HepG2 (cell line): Measurements from ENCODE around the gene LCN2. TPM values are rescaled to one million over a fixed set of nuclear protein-coding genes. Genes with fewer than 3 reads are reported as not detected.
A peak's percentile ranks its signal among the peaks of the same experiment; 100 is the strongest.

Source experiments
- FOXJ3 ChIP-seq: sonication (generic); formaldehyde crosslinking; IDR thresholded peaks from 2 replicates; pipeline ENCODE4 v1.4.0; 2020; ENCODE audit warnings: missing genetic modification reagents, mild to moderate bottlenecking, borderline replicate concordance
- HNRNPH1 ChIP-seq: fragments of 200-400 bp; formaldehyde crosslinking; optimal IDR thresholded peaks from 2 replicates; pipeline ENCODE3; 2017; ENCODE audit warnings: mild to moderate bottlenecking, low read depth, low read length
- NFATC3 ChIP-seq: sonication (generic); formaldehyde crosslinking; IDR thresholded peaks from 2 replicates; pipeline ENCODE4 v1.5.1; 2020; ENCODE audit warnings: mild to moderate bottlenecking, missing genetic modification reagents
- RXRB ChIP-seq: IDR thresholded peaks from 2 replicates; pipeline ENCODE4 v1.6.1; 2016; ENCODE audit warnings: borderline replicate concordance, missing genetic modification reagents, missing compliant biosample characterization
- ZNF451 ChIP-seq: sonication (generic); formaldehyde crosslinking; IDR thresholded peaks from 2 replicates; pipeline ENCODE4 v1.5.0; 2020; ENCODE audit warnings: mild to moderate bottlenecking, missing genetic modification reagents
- ZNF678 ChIP-seq: sonication (generic); formaldehyde crosslinking; IDR thresholded peaks from 2 replicates; pipeline ENCODE4 v1.4.0; 2020; ENCODE audit warnings: mild to moderate bottlenecking, missing genetic modification reagents
- ZNF816 ChIP-seq: sonication (generic); formaldehyde crosslinking; IDR thresholded peaks from 2 replicates; pipeline ENCODE4 v1.8.0; 2022; ENCODE audit warnings: missing genetic modification reagents, mild to moderate bottlenecking, borderline replicate concordance
- polyA plus RNA-seq, 8 experiments: library from polyadenylated mRNA; depleted of rRNA in 3 of 8; stranded (reverse) in 7 of 8; unstranded in 1 of 8; fragments of >200 nt; fragmentation: Illumina TruSeq in 4 of 8; extraction: Trizol in 4 of 8; gene quantifications; 2 replicates each; pipeline versions ENCODE4 v1.2.1 to v1.2.3, GENCODE V29; 2011 to 2016; ENCODE audit warnings: low read depth in 4 of 8, missing spikeins in 1 of 8, mixed read lengths in 1 of 8; ENCODE audit not compliant: insufficient read depth in 1 of 8
- total RNA-seq, 5 experiments: library from RNA; depleted of rRNA; stranded (reverse); fragments of >200 nt; fragmentation: Illumina TruSeq; extraction: Trizol; gene quantifications; 2 replicates each; pipeline ENCODE4 v1.2.3, GENCODE V29; 2016; ENCODE audit warnings: low read depth in 1 of 5
- TF ChIP-seq, protein P1 (sequence below), 2 experiments: sonication (generic) in 1 of 2; formaldehyde crosslinking in 1 of 2; IDR thresholded peaks; 2 replicates each; pipeline versions ENCODE4 v1.4.0 to v1.6.1; 2016 to 2020; ENCODE audit warnings: borderline replicate concordance in 1 of 2, low read depth in 1 of 2, mild to moderate bottlenecking in 1 of 2, missing genetic modification reagents in 1 of 2
- TF ChIP-seq, protein P2 (sequence below): sonication (generic); formaldehyde crosslinking; IDR thresholded peaks from 2 replicates; pipeline ENCODE4 v1.4.0; 2020; ENCODE audit warnings: mild to moderate bottlenecking, missing genetic modification reagents
- TF ChIP-seq, protein P3 (sequence below): sonication (generic); formaldehyde crosslinking; IDR thresholded peaks from 2 replicates; pipeline ENCODE4 v1.5.1; 2020; ENCODE audit warnings: mild to moderate bottlenecking, missing genetic modification reagents, borderline replicate concordance
- TF ChIP-seq, protein P4 (sequence below): sonication (generic); formaldehyde crosslinking; IDR thresholded peaks from 2 replicates; pipeline ENCODE4 v1.4.0; 2020; ENCODE audit warnings: missing genetic modification reagents
- TF ChIP-seq, protein P5 (sequence below): sonication (generic); formaldehyde crosslinking; IDR thresholded peaks from 2 replicates; pipeline ENCODE4 v1.4.0; 2020; ENCODE audit warnings: mild to moderate bottlenecking, missing genetic modification reagents, borderline replicate concordance

The LCN2 gene
- total and polyA plus RNA-seq, 2 of the 13 experiments (the other 11 are each of a cell fraction or from before 2014, with no cell fraction given), result 0.38 to 1.4 TPM

DNA sequence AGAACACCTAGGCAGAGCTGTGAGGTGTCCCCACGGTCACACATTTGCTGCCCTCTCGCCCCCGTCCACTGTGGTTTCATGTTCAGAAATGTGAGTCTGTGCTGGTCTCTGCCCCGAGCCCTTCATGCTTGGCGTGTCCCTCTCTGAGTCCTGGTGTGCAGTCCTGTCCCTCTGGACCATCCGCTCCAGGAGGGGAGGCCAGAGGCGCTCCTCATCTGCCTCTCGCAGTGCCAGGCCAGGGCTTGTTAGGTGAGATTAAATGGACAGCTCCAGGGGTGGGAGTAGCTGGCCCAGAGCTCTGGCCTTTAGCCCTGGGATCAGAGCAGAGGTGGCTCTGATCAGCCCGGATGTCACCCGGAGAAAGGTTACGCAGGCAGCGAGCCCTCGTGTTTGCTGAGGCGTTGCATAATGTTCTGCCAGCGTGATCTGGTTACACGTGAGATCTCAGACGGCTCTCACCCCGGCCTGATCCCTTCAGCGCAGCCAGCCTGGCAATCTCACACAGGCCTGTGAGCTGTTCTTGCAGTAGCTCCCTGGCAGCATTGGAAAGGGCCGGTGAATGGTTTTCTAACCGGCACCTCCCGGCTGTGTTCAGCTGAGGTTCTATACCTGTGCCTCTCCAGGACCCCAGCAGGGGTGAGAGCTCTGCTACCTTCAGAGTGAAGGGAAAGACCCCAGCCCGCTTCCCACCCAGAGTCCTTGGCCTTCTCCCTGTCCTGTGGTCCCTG is 46.2 kb upstream of the LCN2 start (continued):
- TF ChIP-seq, protein P1, sequence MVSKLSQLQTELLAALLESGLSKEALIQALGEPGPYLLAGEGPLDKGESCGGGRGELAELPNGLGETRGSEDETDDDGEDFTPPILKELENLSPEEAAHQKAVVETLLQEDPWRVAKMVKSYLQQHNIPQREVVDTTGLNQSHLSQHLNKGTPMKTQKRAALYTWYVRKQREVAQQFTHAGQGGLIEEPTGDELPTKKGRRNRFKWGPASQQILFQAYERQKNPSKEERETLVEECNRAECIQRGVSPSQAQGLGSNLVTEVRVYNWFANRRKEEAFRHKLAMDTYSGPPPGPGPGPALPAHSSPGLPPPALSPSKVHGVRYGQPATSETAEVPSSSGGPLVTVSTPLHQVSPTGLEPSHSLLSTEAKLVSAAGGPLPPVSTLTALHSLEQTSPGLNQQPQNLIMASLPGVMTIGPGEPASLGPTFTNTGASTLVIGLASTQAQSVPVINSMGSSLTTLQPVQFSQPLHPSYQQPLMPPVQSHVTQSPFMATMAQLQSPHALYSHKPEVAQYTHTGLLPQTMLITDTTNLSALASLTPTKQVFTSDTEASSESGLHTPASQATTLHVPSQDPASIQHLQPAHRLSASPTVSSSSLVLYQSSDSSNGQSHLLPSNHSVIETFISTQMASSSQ (IDR thresholded peaks at IDR 0.05; ENCODE audit: low read depth), result peak; percentile 59; the same call in 1 of the 2 replicates
- TF ChIP-seq, protein P1 (CRISPR knock-in tag; IDR thresholded peaks at IDR 0.05; ENCODE audit: borderline replicate concordance), result peak; percentile 90
- TF ChIP-seq, protein P2, sequence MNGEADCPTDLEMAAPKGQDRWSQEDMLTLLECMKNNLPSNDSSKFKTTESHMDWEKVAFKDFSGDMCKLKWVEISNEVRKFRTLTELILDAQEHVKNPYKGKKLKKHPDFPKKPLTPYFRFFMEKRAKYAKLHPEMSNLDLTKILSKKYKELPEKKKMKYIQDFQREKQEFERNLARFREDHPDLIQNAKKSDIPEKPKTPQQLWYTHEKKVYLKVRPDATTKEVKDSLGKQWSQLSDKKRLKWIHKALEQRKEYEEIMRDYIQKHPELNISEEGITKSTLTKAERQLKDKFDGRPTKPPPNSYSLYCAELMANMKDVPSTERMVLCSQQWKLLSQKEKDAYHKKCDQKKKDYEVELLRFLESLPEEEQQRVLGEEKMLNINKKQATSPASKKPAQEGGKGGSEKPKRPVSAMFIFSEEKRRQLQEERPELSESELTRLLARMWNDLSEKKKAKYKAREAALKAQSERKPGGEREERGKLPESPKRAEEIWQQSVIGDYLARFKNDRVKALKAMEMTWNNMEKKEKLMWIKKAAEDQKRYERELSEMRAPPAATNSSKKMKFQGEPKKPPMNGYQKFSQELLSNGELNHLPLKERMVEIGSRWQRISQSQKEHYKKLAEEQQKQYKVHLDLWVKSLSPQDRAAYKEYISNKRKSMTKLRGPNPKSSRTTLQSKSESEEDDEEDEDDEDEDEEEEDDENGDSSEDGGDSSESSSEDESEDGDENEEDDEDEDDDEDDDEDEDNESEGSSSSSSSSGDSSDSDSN, result peak; percentile 82
- peak; percentile 99 for TF ChIP-seq RXRB (CRISPR knock-in tag)
- TF ChIP-seq ZNF678 (CRISPR knock-in tag), result peak; percentile 82
- TF ChIP-seq ZNF451 (CRISPR knock-in tag), result peak; percentile 97
- TF ChIP-seq HNRNPH1, result no peak
- no peak for TF ChIP-seq NFATC3 (CRISPR knock-in tag)
- TF ChIP-seq, protein P3, sequence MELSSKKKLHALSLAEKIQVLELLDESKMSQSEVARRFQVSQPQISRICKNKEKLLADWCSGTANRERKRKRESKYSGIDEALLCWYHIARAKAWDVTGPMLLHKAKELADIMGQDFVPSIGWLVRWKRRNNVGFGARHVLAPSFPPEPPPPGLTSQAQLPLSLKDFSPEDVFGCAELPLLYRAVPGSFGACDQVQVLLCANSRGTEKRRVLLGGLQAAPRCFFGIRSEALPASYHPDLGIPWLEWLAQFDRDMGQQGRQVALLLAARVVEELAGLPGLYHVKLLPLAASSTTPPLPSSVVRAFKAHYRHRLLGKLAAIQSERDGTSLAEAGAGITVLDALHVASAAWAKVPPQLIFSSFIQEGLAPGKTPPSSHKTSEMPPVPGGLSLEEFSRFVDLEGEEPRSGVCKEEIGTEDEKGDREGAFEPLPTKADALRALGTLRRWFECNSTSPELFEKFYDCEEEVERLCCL, result peak; percentile 82; the same call in 1 of the 2 replicates
- TF ChIP-seq, protein P4, sequence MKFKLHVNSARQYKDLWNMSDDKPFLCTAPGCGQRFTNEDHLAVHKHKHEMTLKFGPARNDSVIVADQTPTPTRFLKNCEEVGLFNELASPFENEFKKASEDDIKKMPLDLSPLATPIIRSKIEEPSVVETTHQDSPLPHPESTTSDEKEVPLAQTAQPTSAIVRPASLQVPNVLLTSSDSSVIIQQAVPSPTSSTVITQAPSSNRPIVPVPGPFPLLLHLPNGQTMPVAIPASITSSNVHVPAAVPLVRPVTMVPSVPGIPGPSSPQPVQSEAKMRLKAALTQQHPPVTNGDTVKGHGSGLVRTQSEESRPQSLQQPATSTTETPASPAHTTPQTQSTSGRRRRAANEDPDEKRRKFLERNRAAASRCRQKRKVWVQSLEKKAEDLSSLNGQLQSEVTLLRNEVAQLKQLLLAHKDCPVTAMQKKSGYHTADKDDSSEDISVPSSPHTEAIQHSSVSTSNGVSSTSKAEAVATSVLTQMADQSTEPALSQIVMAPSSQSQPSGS, result peak; percentile 97
- no peak for TF ChIP-seq ZNF816 (CRISPR knock-in tag)
- TF ChIP-seq FOXJ3 (CRISPR knock-in tag), result no peak; the same call in 1 of the 2 replicates
- TF ChIP-seq, protein P5, sequence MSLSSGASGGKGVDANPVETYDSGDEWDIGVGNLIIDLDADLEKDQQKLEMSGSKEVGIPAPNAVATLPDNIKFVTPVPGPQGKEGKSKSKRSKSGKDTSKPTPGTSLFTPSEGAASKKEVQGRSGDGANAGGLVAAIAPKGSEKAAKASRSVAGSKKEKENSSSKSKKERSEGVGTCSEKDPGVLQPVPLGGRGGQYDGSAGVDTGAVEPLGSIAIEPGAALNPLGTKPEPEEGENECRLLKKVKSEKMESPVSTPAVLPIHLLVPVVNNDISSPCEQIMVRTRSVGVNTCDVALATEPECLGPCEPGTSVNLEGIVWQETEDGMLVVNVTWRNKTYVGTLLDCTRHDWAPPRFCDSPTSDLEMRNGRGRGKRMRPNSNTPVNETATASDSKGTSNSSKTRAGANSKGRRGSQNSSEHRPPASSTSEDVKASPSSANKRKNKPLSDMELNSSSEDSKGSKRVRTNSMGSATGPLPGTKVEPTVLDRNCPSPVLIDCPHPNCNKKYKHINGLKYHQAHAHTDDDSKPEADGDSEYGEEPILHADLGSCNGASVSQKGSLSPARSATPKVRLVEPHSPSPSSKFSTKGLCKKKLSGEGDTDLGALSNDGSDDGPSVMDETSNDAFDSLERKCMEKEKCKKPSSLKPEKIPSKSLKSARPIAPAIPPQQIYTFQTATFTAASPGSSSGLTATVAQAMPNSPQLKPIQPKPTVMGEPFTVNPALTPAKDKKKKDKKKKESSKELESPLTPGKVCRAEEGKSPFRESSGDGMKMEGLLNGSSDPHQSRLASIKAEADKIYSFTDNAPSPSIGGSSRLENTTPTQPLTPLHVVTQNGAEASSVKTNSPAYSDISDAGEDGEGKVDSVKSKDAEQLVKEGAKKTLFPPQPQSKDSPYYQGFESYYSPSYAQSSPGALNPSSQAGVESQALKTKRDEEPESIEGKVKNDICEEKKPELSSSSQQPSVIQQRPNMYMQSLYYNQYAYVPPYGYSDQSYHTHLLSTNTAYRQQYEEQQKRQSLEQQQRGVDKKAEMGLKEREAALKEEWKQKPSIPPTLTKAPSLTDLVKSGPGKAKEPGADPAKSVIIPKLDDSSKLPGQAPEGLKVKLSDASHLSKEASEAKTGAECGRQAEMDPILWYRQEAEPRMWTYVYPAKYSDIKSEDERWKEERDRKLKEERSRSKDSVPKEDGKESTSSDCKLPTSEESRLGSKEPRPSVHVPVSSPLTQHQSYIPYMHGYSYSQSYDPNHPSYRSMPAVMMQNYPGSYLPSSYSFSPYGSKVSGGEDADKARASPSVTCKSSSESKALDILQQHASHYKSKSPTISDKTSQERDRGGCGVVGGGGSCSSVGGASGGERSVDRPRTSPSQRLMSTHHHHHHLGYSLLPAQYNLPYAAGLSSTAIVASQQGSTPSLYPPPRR (CRISPR knock-in tag), result peak; percentile 96
